DND-41 (cell line): ENCODE data around the gene MAN2B1.

Experiments used
- ATAC-seq: fragments of 200-7000 bp; cut with Tn5 transposase; 3 replicates; pipeline ENCODE4 v1.9.1; 2021; ENCODE audit warnings: low read depth; ENCODE audit not compliant: insufficient read depth
- DNase-seq: peaks from one replicate; pipeline ENCODE4 v3.0.0-alpha.2; 2020
- H2AFZ ChIP-seq: 2 replicates; pipeline ENCODE4 v1.6.0; 2012; ENCODE audit warnings: low read depth, low read length
- H3K27ac ChIP-seq: 2 replicates; pipeline ENCODE4 v1.5.1; 2012; ENCODE audit warnings: low read length, inconsistent platforms
- H3K27me3 ChIP-seq: fragments of 200-600 bp; sonication (generic); 2 replicates; pipeline ENCODE4 v1.6.0; 2012; ENCODE audit warnings: low read length, mild to moderate bottlenecking, inconsistent platforms; ENCODE audit not compliant: insufficient read depth, poor library complexity
- H3K36me3 ChIP-seq: 2 replicates; pipeline ENCODE4 v1.5.1; 2012; ENCODE audit warnings: low read length, inconsistent platforms; ENCODE audit not compliant: insufficient read depth
- H3K4me1 ChIP-seq: 2 replicates; pipeline ENCODE4 v1.5.1; 2012; ENCODE audit warnings: mild to moderate bottlenecking, low read length; ENCODE audit not compliant: insufficient read depth
- H3K4me2 ChIP-seq: 2 replicates; pipeline ENCODE4 v1.6.0; 2012; ENCODE audit warnings: mild to moderate bottlenecking, moderate library complexity, low read length, inconsistent platforms; ENCODE audit not compliant: insufficient read depth
- H3K4me3 ChIP-seq, 2 experiments: fragments of 200-600 bp in 1 of 2; shearing (Covaris generic) in 1 of 2; 2 replicates each; pipeline ENCODE4 v1.5.1; 2012 to 2016; ENCODE audit warnings: inconsistent platforms in 2 of 2, low read length in 2 of 2, mild to moderate bottlenecking in 2 of 2, low read depth in 1 of 2, moderate library complexity in 1 of 2
- H3K79me2 ChIP-seq: 2 replicates; pipeline ENCODE4 v1.6.0; 2012; ENCODE audit warnings: low read length, inconsistent platforms; ENCODE audit not compliant: insufficient read depth
- H3K9ac ChIP-seq: 2 replicates; pipeline ENCODE4 v1.6.0; 2012; ENCODE audit warnings: low read depth, mild to moderate bottlenecking, inconsistent platforms, low read length, moderate library complexity
- H3K9me3 ChIP-seq: 2 replicates; pipeline ENCODE4 v1.5.1; 2012; ENCODE audit warnings: low read length, moderate library complexity, mild to moderate bottlenecking, inconsistent platforms; ENCODE audit not compliant: insufficient read depth, severe bottlenecking
- H4K20me1 ChIP-seq: 2 replicates; pipeline ENCODE4 v1.6.0; 2012; ENCODE audit warnings: low read length; ENCODE audit not compliant: insufficient read depth
- CTCF ChIP-seq: IDR thresholded peaks from 2 replicates; pipeline ENCODE4 v1.5.1; 2012; ENCODE audit warnings: borderline replicate concordance, low read length, moderate library complexity, mild to moderate bottlenecking; ENCODE audit not compliant: poor library complexity, severe bottlenecking; ENCODE audit errors: extremely low read depth
- EZH2 ChIP-seq: IDR thresholded peaks from 3 replicates; pipeline ENCODE4 v1.6.1; 2012; ENCODE audit warnings: borderline replicate concordance, low read depth, mild to moderate bottlenecking, moderate library complexity, low read length, inconsistent platforms; ENCODE audit not compliant: severe bottlenecking

The MAN2B1 gene

GRCh38 chr19:12665671-12666264 lies 774 bp downstream of the MAN2B1 start:
- H2AFZ ChIP-seq = peak overlapping the region; percentile 94
- peak overlapping the region; percentile 77 for H3K4me2 ChIP-seq
- TF ChIP-seq EZH2 (no peak), CTCF (no peak)
- peak overlapping the region; percentile 74 for H3K9ac ChIP-seq
- no peak for DNase-seq
- H3K27me3 ChIP-seq = no peaks in the 10 kb centered on the region
- peaks cover 59% of the 10 kb centered on the region for H3K36me3 ChIP-seq
- H4K20me1 ChIP-seq = peaks cover 8% of the 10 kb centered on the region; the same call in 1 of the 2 replicates
- H3K27ac ChIP-seq = peak overlapping the region; percentile 77
- H3K4me3 ChIP-seq = peak overlapping the region; percentile 84 to 86
- peaks cover 48% of the 10 kb centered on the region for H3K4me1 ChIP-seq
- peaks cover 56% of the 10 kb centered on the region for H3K79me2 ChIP-seq
- no peak for ATAC-seq
- H3K9me3 ChIP-seq = no peaks in the 10 kb centered on the region

GRCh38 chr19:12665281-12665573 lies 1.3 kb downstream of the MAN2B1 start:
- DNase-seq (no peak), ATAC-seq (no peak)
- Histone ChIP-seq H3K4me1 (peaks cover 42% of the 10 kb centered on the region), H3K9ac (no peak overlapping the region), H3K27me3 (no peaks in the 10 kb centered on the region), H2AFZ (no peak overlapping the region), H3K4me2 (peak overlapping the region; percentile 77; the same call in 1 of the 2 replicates), H4K20me1 (0 out of 2 replicates have a peak, but pooled peaks cover 5% of the 10 kb centered on the region), H3K79me2 (peaks cover 51% of the 10 kb centered on the region), H3K36me3 (peaks cover 53% of the 10 kb centered on the region), H3K27ac (no peak overlapping the region), H3K4me3 (no peak overlapping the region), H3K9me3 (no peaks in the 10 kb centered on the region)
- no peak for TF ChIP-seq CTCF

DNA sequence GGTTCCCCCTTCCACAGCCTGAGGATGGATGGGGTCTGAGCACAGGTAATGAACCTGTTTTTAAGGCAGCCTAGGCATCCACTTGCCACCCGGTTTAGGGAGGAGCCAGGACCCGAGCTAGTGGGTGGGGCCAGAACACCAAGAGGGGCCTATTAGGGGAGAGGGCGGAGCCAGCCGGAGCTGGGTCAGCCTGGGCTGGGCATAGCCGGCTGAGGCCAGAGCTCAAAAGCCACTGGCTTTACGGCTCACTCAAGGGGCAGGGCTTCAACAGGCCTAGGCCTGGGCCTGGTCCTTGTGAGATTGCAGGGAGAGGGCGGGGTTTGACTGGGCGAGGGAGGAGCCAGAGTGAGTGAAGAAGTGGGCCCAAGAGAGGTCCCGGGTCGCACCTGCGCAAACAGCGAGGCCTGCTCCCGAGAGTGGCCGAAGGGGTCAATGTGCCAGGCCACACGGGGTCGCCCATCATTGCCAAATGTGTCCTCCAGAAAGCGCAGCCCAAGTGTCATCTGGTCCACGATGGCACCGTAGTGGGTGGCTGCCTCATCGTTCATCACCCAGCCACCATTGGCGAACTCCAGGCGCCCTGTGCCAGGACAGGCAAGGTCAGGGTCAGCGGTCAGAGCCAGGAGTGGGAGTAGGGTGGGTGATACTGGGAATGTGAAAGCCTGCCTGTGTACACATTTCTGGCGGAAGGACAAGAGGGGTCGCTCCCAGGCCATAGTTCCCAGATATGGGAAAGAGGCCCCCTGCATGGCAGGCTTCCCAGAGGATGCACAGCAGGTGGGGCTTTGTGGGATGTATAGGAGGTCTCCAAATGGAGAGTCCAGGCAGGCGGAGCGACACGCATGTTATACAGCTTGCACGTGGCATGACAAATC lies 1.9 kb downstream of the MAN2B1 start:
- ATAC-seq (no peak), DNase-seq (no peak)
- TF ChIP-seq EZH2 (no peak), CTCF (no peak)
- no peaks in the 10 kb centered on the region for H3K9me3 ChIP-seq
- peaks cover 45% of the 10 kb centered on the region for H3K79me2 ChIP-seq
- H4K20me1 ChIP-seq = 0 out of 2 replicates have a peak, but pooled peaks cover 5% of the 10 kb centered on the region
- H3K36me3 ChIP-seq = peaks cover 54% of the 10 kb centered on the region
- peak overlapping the region; percentile 77; the same call in 1 of the 2 replicates for H3K4me2 ChIP-seq
- no peak overlapping the region for H2AFZ ChIP-seq
- H3K4me1 ChIP-seq = peaks cover 38% of the 10 kb centered on the region
- H3K27me3 ChIP-seq = no peaks in the 10 kb centered on the region
- H3K9ac ChIP-seq = no peak overlapping the region
- H3K27ac ChIP-seq = no peak overlapping the region
- H3K4me3 ChIP-seq = no peak overlapping the region
